GM18867 (cell line): Measurements from ENCODE around the gene IGSF5.

Experiments used
- ATAC-seq: cut with Tn5 transposase; IDR thresholded peaks from one replicate; pipeline ENCODE4 v1.9.1; 2021; ENCODE audit warnings: mild to moderate bottlenecking, moderate library complexity; ENCODE audit not compliant: unreplicated experiment

The IGSF5 gene

GRCh38 chr21:39812983-39813382 is 68.0 kb downstream of the IGSF5 start:
- ATAC-seq = no peak

GRCh38 chr21:39818557-39818956 is 73.6 kb downstream of the IGSF5 start:
- no peak for ATAC-seq

GRCh38 chr21:39822042-39822441 is 77.1 kb downstream of the IGSF5 start:
- no peak for ATAC-seq

DNA sequence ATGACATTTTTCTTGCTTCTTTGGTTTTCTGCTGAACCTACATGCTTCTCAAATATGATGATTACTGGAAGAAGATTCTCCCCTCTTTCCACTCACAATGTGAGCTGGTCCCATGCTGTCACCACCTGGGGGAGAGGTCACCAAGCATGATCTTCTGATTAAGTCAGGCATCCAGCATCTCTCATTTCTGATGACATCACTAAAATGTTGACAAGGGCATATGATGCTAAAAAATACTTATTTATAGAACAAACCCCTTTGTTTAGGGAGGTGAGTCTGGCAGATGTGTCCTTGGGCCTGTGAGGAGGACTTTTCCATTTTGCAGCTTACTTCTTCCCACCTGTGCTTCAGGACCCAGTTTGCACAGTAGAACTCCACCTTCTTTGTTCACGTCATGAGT is 80.3 kb downstream of the IGSF5 start:
- ATAC-seq = no peak

DNA sequence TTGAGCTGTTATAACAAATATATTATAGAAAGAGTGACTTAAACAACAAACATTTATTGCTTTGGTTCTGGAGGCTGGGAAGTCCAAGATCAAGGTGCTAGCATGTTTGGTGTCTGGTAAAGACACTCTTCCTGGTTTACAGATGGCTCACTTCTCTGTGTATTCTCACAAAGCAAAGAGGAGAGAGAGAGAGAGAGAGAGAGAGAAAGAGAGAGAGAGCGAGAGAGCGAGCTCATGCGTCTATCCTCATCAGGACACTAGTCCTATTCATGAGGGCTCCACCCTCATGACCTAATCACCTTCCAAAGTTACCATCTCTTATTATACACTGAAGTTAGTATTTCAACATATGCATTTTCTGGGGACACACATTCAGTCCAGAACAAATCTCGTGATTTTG is 89.6 kb downstream of the IGSF5 start:
- ATAC-seq = no peak

DNA sequence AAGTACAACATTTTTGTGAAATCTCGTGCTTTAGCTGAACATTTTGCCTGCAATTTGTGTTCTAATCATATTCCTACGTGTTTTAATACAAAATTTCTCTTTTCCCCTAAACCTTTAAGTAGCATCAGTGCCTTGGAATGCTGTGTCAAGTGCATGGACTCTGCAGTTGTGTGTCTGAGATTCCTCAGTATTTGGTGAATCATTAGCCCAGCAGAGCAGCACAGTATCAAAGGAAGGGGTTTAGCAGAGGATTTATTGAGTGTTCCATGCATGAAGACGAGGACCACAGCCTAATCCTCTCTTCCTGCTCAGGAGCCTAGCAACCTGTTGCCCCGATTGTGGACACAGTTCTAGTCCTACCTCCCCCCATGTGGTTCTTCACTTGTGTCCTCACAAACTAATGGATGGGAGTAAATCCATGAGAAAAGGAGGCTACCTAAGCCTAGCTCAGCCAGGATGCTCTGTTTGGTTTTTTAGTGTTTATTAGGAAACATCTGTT is 92.9 kb downstream of the IGSF5 start:
- no peak for ATAC-seq

- ATAC-seq = no peak
Measured at GRCh38 chr21:39840373-39841097, 95.6 kb downstream of the IGSF5 start.

GRCh38 chr21:39842741-39843459 is 97.9 kb downstream of the IGSF5 start:
- ATAC-seq = no peak

DNA sequence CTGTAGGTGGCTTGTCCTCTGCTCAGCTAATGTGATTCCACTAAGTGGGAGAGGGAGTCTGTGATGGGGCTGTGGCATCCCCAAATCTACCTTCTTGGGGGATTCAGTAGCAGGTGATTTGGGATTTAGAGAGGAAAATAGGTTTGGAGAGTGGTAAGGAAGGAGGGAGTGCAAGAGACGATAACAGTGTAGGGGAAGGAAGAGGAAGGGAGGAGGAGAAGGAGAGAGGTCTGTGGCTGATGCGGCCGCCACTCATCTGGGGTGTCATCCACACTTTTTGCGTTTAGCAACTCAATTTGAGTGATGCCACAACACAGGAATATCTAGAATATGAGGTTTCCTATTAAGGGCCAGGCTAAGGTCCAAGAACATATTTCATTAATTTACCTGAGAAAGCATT is 98.5 kb downstream of the IGSF5 start:
- no peak for ATAC-seq

DNA sequence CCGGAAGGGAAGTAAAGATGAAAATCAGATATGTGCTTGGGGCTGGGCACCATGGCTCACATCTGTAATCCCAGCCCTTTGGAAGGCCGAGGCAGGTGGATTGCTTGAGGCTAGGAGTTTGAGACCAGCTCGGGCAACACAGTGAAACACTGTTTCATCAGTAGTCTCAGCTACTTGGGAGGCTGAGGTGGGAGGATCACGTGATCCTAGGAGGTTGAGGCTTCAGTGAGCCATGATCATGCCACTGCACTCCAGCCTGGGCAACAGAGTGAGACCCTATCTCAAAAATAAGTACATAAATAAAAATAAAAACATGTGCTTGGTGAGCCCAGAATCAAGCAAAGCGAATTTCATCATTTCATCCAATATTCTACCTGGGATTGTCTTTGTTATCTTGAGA is 98.9 kb downstream of the IGSF5 start:
- ATAC-seq = no peak

DNA sequence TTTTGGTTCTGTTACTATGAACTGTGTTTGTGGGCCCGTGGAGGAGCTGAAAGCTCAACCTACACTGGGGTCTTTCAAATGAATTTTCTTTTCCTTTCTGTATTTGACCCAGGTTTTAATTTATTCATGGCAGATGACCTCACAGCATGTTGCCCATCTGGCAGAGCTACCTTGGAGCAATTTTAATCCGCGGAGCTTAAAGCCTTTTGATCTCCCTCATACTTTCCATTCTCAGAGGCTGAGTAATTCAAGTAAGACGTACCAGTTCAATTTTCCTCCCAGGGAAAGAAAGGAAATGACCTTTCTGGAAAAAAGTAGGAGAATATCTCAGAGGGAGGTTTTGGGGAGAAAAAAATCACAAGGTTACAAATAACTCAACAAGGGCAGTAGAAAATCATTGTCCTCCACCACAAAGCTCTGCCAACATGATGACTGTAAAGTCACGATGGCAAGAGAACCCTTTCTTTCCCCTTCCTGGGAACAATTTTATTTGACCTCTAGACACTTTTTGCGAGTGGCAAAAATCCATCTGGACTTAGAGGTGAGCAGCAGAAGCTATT is 100.7 kb downstream of the IGSF5 start:
- ATAC-seq = no peak

DNA sequence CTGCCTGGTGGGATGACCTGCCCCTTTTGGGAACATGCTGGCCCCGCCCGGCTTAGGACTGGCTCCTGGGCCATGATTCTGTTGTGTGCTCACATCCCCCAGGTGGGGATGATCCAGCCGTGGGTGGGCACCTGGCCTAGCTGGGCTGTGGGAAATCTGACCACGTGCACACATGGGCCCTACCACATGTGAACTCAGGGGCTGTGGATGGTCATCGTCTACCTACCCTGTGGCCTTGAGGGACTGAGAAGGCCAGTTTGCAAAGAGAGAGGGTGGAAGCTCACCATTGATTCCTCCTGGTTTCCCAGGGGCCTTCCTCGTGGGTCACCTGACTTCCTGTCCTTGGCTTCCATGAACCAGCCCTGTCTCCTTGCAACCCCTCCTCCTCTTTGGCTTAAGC is 102.9 kb downstream of the IGSF5 start:
- no peak for ATAC-seq

GRCh38 chr21:39849014-39849655 is 104.2 kb downstream of the IGSF5 start:
- ATAC-seq = no peak

DNA sequence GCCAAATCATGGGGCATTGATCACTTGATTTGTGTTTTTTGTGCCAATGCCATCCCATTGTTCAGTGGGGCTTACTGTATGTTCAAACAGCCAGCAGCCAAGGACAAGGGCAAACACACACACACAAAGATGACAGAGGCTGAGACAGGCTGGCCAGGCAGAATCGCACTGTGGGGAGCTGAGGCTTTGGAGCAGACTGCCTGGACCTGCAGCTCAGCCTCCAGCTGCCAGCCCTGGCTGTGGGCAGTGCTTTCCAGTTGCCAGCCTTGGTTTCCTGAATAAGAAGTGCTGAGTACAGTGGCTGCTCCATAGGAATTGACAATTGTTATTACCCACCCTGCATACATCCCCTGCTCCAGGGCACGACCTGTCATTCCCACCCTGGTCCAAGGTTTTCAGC is 105.3 kb downstream of the IGSF5 start:
- no peak for ATAC-seq

DNA sequence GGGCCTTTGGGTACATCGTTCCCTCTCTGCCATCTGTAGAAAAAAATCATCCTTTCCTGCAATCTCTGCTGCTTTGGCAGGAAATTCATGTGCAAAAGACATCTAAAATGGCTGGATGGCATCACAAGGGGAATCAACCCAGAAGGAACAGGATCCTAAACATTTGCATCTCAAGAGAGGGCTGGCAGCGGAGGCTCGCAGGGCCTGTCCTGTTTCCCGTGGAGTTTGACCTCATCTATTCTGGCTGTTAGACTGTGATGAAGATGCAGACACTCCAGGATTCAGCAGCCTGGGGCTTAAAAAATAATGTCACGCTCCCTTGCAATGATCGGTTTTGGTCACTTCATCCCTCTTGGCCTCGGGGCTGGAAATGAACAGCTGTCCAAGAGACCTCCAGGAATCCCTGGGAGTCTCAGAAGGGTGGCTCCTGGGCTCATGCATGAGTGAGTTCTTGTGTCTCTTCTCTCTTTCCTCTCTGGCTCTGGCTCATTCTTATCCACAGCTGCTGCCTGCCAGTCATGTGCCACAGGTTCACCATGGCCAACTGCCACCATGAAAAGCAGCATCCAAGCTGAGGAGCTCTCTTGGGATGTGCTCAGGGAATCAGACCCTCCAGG is 106.1 kb downstream of the IGSF5 start:
- no peak for ATAC-seq
